Measurements from ENCODE around the gene MAMLD1.

MAMLD1 gene

GRCh38 chrX:150446995-150447394 lies 83.9 kb downstream of the MAMLD1 start:
- Histone ChIP-seq H3K79me2 (ENCODE audit: insufficient read depth, low read depth) (no peaks in the 10 kb centered on the region), H3K27ac (no peak overlapping the region), H4K20me1 (ENCODE audit: insufficient read depth) (no peaks in the 10 kb centered on the region), H2AFZ (ENCODE audit: low read depth) (no peak overlapping the region), H3K9ac (no peak overlapping the region), H3K4me3 (IDR thresholded peaks at IDR 0.05; ENCODE audit: insufficient read depth, low read depth, low read length) (no peak overlapping the region), H3K4me1 (ENCODE audit: low read depth, poor library complexity, severe bottlenecking) (no peaks in the 10 kb centered on the region), H3K4me2 (no peak overlapping the region), H3K36me3 (ENCODE audit: insufficient read depth) (no peaks in the 10 kb centered on the region), H3K27me3 (ENCODE audit: insufficient read depth, low read depth) (no peaks in the 10 kb centered on the region)
- TF ChIP-seq CTCF (conservative IDR thresholded peaks at IDR 0.05; ENCODE audit: low read depth, low read length) = no peak

DNA sequence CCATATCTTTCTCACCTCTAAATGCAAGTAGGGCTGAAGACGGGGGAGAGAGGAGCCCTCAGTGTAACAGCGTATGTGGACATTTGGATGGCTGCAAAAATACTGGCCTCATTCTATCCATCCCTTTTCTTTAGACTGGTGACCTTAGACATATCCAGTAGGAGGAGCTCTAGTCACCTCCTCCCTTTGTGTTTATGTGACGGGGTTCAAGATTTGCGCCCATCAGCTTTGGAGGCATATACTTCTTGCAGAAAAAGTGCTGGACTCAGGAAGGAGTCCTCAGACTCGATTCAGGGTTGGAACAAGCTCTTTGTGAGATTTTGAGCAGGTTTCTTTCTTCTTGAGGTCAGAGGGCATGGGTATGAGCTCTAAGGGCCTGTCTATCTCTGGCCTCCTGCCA lies 86.2 kb downstream of the MAMLD1 start:
- no peak overlapping the region for H3K4me2 ChIP-seq
- H4K20me1 ChIP-seq (ENCODE audit: insufficient read depth) = no peaks in the 10 kb centered on the region
- H3K4me3 ChIP-seq (IDR thresholded peaks at IDR 0.05; ENCODE audit: insufficient read depth, low read depth, low read length) = no peak overlapping the region
- TF ChIP-seq CTCF (conservative IDR thresholded peaks at IDR 0.05; ENCODE audit: low read depth, low read length) = no peak
- no peak overlapping the region for H2AFZ ChIP-seq (ENCODE audit: low read depth)
- H3K9ac ChIP-seq = no peak overlapping the region
- no peaks in the 10 kb centered on the region for H3K36me3 ChIP-seq (ENCODE audit: insufficient read depth)
- no peak overlapping the region for H3K27ac ChIP-seq
- no peaks in the 10 kb centered on the region for H3K79me2 ChIP-seq (ENCODE audit: insufficient read depth, low read depth)
- no peaks in the 10 kb centered on the region for H3K4me1 ChIP-seq (ENCODE audit: low read depth, poor library complexity, severe bottlenecking)
- no peaks in the 10 kb centered on the region for H3K27me3 ChIP-seq (ENCODE audit: insufficient read depth, low read depth)

GRCh38 chrX:150450519-150451177 lies 87.5 kb downstream of the MAMLD1 start:
- H3K27ac ChIP-seq = no peak overlapping the region
- no peaks in the 10 kb centered on the region for H4K20me1 ChIP-seq (ENCODE audit: insufficient read depth)
- H3K36me3 ChIP-seq (ENCODE audit: insufficient read depth) = no peaks in the 10 kb centered on the region
- H3K9ac ChIP-seq = no peak overlapping the region
- H3K4me3 ChIP-seq (IDR thresholded peaks at IDR 0.05; ENCODE audit: insufficient read depth, low read depth, low read length) = no peak overlapping the region
- no peaks in the 10 kb centered on the region for H3K4me1 ChIP-seq (ENCODE audit: low read depth, poor library complexity, severe bottlenecking)
- H2AFZ ChIP-seq (ENCODE audit: low read depth) = no peak overlapping the region
- no peaks in the 10 kb centered on the region for H3K27me3 ChIP-seq (ENCODE audit: insufficient read depth, low read depth)
- H3K4me2 ChIP-seq = no peak overlapping the region
- no peaks in the 10 kb centered on the region for H3K79me2 ChIP-seq (ENCODE audit: insufficient read depth, low read depth)
- TF ChIP-seq CTCF (conservative IDR thresholded peaks at IDR 0.05; ENCODE audit: low read depth, low read length) = no peak

DNA sequence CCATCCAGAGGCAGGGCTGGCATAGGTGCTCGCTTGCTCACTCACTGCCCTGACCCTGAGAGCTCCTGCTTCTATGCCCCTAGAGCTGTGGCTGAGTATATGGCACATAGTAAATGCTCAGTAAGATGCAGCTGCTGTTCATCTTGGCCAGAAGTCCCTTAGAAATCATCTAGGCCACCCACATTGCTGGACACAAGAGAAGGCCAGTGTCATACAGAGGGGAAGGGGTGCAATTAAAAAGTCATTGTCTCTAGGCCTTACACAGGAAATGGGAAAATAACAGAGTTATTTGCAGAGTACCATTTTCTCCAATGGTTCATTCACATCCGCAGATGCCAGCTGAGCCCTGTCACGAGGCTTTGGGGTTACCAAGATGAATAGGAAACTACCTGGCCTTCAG lies 88.8 kb downstream of the MAMLD1 start:
- no peak overlapping the region for H3K4me3 ChIP-seq (IDR thresholded peaks at IDR 0.05; ENCODE audit: insufficient read depth, low read depth, low read length)
- no peaks in the 10 kb centered on the region for H3K36me3 ChIP-seq (ENCODE audit: insufficient read depth)
- no peaks in the 10 kb centered on the region for H3K27me3 ChIP-seq (ENCODE audit: insufficient read depth, low read depth)
- no peak overlapping the region for H3K27ac ChIP-seq
- no peaks in the 10 kb centered on the region for H3K4me1 ChIP-seq (ENCODE audit: low read depth, poor library complexity, severe bottlenecking)
- no peak for TF ChIP-seq CTCF (conservative IDR thresholded peaks at IDR 0.05; ENCODE audit: low read depth, low read length)
- no peaks in the 10 kb centered on the region for H3K79me2 ChIP-seq (ENCODE audit: insufficient read depth, low read depth)
- H3K4me2 ChIP-seq = no peak overlapping the region
- no peak overlapping the region for H2AFZ ChIP-seq (ENCODE audit: low read depth)
- H4K20me1 ChIP-seq (ENCODE audit: insufficient read depth) = no peaks in the 10 kb centered on the region
- H3K9ac ChIP-seq = no peak overlapping the region
